ENCODE results near the gene THADA. TPM values are rescaled to one million over a fixed set of nuclear protein-coding genes. Genes with fewer than 3 reads are reported as not detected.
"Not testable (repeated sequence)": the region's sequence is repeated elsewhere in the genome, so short reads cannot be mapped to it uniquely, and the experiment has no call there.

THADA gene
- total and polyA plus RNA-seq, 2 donors (not counting 1 experiment from before 2014, with no cell fraction given), result 9.2 to 36.2 TPM

DNA sequence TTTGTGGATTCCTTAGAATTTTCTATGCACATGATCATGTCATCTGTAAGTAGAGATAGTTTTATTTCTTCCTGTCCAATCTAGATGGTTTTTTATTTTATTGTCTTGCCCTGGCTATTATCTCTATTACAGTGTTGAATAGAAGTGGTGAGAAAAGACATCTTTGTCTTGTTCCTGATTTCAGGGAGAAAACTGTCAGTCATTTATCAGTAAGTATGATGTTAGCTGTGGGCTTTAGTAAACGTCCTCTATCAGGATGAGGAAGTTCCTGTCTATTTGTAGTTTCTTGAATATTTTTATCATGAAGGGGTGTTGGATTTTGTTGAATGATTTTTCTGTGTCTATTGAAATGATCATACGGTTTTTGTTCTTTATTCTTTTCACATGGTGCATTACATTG is 46.5 kb upstream of the THADA start:
- H3K27me3 ChIP-seq (ENCODE audit: control insufficient read depth, insufficient read depth, low read length), result no peaks in the 10 kb centered on the region
- no peak overlapping the region for H2AFZ ChIP-seq (ENCODE audit: low read length)
- DNase-seq (ENCODE audit: low read depth in 2 of 2), result no peak

DNA sequence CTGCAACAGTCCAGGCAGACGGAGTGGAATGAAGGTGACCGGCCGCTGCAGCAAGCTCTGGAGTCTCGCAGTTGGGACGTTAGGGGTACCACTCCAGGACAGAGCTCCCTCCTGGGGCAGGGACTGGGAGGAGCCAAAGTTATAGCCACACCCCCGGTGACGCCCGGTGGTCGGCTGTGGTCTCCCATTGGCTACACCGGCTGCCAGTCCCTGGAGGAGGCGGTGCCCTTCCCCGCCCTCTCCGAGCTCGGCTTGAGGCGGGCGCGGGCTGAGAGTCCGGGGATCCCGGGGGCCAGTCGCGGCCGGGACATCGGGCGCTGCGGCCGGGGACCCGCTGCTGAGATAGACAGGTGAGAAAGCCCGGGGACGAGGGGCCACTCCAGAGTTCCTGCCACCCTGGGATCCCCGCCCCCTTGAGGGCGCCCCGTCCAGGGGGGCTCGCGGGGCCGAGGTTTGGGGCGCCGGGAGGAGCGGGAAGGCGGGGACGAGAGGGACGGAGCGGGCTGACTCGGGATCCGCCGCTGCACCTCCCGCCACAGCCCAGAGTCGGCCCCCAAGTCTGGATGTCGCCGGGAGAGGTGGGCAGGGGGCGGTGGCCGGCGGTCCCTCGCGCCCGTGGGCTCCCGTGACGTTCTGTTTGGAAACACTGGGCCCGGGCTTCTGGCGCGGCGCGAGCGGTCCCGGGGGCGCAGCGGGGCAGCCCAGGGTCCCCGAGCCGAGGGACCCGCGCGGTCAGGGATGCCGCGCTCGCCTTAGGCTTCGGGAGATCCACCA is 41.4 kb upstream of the THADA start, which contains the start of gene PLEKHH2:
TSS of gene PLEKHH2 (plus strand) at position 231 of the 774 bp plus-strand sequence. CDS start 7,414 bp downstream, outside the sequence.
- DNase-seq (ENCODE audit: low read depth in 2 of 2), result peak; percentile 83 to 89
- Histone ChIP-seq H3K27ac (ENCODE audit: insufficient read depth, low read length) (peak within 1 kb of the TSS; percentile 35), H3K4me2 (ENCODE audit: extremely low read depth, insufficient read depth, low read length) (peak within 1 kb of the TSS; percentile 73), H3K4me1 (ENCODE audit: control insufficient read depth, extremely low read depth, insufficient read depth, low read length) (peaks cover 2% of the 10 kb centered on the region), H3K9ac (ENCODE audit: insufficient read depth, low read length) (peak within 1 kb of the TSS; percentile 57), H3K9me3 (ENCODE audit: control insufficient read depth, insufficient read depth, low read depth, low read length) (no peaks in the 10 kb centered on the region), H2AFZ (ENCODE audit: low read length) (peak within 1 kb of the TSS; percentile 90), H4K20me1 (ENCODE audit: control insufficient read depth, extremely low read depth, insufficient read depth, low read length) (no peaks in the 10 kb centered on the region), H3K36me3 (ENCODE audit: control insufficient read depth, insufficient read depth, low read length) (no peaks in the 10 kb centered on the region), H3K79me2 (ENCODE audit: control insufficient read depth, insufficient read depth, low read length) (no peaks in the 10 kb centered on the region), H3K27me3 (ENCODE audit: control insufficient read depth, insufficient read depth, low read length) (no peaks in the 10 kb centered on the region), H3K4me3 (replicated peaks in 1 of 4; ENCODE audit: control extremely low read depth in 1 of 4, insufficient read depth in 1 of 4, low read depth in 3 of 4, low read length in 4 of 4) (peak within 1 kb of the TSS; percentile 43 to 93 (median 74))
- TF ChIP-seq EZH2 (IDR thresholded peaks at IDR 0.05; ENCODE audit: low read length, missing control alignments), result no peak
- TF ChIP-seq, protein P1, sequence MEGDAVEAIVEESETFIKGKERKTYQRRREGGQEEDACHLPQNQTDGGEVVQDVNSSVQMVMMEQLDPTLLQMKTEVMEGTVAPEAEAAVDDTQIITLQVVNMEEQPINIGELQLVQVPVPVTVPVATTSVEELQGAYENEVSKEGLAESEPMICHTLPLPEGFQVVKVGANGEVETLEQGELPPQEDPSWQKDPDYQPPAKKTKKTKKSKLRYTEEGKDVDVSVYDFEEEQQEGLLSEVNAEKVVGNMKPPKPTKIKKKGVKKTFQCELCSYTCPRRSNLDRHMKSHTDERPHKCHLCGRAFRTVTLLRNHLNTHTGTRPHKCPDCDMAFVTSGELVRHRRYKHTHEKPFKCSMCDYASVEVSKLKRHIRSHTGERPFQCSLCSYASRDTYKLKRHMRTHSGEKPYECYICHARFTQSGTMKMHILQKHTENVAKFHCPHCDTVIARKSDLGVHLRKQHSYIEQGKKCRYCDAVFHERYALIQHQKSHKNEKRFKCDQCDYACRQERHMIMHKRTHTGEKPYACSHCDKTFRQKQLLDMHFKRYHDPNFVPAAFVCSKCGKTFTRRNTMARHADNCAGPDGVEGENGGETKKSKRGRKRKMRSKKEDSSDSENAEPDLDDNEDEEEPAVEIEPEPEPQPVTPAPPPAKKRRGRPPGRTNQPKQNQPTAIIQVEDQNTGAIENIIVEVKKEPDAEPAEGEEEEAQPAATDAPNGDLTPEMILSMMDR (conservative IDR thresholded peaks at IDR 0.05 in 1 of 2, IDR thresholded peaks at IDR 0.05 in 1 of 2; ENCODE audit: low read depth in 1 of 2, low read length in 2 of 2), result no peak

More for the DNA sequence above, 46.5 kb upstream of the THADA start:
- H3K27ac ChIP-seq (ENCODE audit: insufficient read depth, low read length), result no peak overlapping the region
- H3K4me2 ChIP-seq (ENCODE audit: extremely low read depth, insufficient read depth, low read length), result no peak overlapping the region
- H3K9ac ChIP-seq (ENCODE audit: insufficient read depth, low read length), result no peak overlapping the region
- H4K20me1 ChIP-seq (ENCODE audit: control insufficient read depth, extremely low read depth, insufficient read depth, low read length), result no peaks in the 10 kb centered on the region
- no peak for TF ChIP-seq EZH2 (IDR thresholded peaks at IDR 0.05; ENCODE audit: low read length, missing control alignments)
- TF ChIP-seq, protein P1 (conservative IDR thresholded peaks at IDR 0.05 in 1 of 2, IDR thresholded peaks at IDR 0.05 in 1 of 2; ENCODE audit: low read depth in 1 of 2, low read length in 2 of 2), result no peak
- no peaks in the 10 kb centered on the region for H3K79me2 ChIP-seq (ENCODE audit: control insufficient read depth, insufficient read depth, low read length)
- no peaks in the 10 kb centered on the region for H3K4me1 ChIP-seq (ENCODE audit: control insufficient read depth, extremely low read depth, insufficient read depth, low read length)
- H3K9me3 ChIP-seq (ENCODE audit: control insufficient read depth, insufficient read depth, low read depth, low read length), result no peaks in the 10 kb centered on the region
- H3K4me3 ChIP-seq (replicated peaks in 1 of 4; ENCODE audit: control extremely low read depth in 1 of 4, insufficient read depth in 1 of 4, low read depth in 3 of 4, low read length in 4 of 4), result no peak overlapping the region
- no peaks in the 10 kb centered on the region for H3K36me3 ChIP-seq (ENCODE audit: control insufficient read depth, insufficient read depth, low read length)

DNA sequence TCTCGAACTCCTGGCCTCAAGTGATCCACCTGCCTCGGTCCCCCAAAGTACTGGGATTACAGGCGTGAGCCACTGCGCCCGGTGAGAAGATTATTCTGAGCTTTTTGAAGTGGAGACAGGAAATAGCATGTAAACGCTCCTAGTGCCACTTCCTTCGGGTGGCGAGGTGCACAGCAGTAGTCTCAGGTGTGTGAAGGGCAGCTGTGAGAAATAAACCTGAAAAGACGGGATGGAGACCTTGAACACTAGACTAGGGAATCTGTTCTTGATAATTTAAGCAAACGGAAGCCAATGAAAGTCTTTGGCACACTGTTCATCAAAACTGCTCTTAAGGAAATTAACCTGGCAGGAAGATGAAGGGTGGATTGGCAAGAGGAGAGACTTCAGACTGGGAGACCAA is 40.8 kb upstream of the THADA start:
- H3K36me3 ChIP-seq (ENCODE audit: control insufficient read depth, insufficient read depth, low read length), result no peaks in the 10 kb centered on the region
- no peak overlapping the region for H3K27ac ChIP-seq (ENCODE audit: insufficient read depth, low read length)
- no peaks in the 10 kb centered on the region for H3K9me3 ChIP-seq (ENCODE audit: control insufficient read depth, insufficient read depth, low read depth, low read length)
- no peaks in the 10 kb centered on the region for H4K20me1 ChIP-seq (ENCODE audit: control insufficient read depth, extremely low read depth, insufficient read depth, low read length)
- TF ChIP-seq, protein P1 (conservative IDR thresholded peaks at IDR 0.05 in 1 of 2, IDR thresholded peaks at IDR 0.05 in 1 of 2; ENCODE audit: low read depth in 1 of 2, low read length in 2 of 2), result no peak
- TF ChIP-seq EZH2 (IDR thresholded peaks at IDR 0.05; ENCODE audit: low read length, missing control alignments), result no peak
- H3K4me1 ChIP-seq (ENCODE audit: control insufficient read depth, extremely low read depth, insufficient read depth, low read length), result peaks cover 2% of the 10 kb centered on the region
- DNase-seq (ENCODE audit: low read depth in 2 of 2), result peak in 1 of 2 donors; percentile 10
- peak overlapping the region; percentile 43 to 77 (median 62) for H3K4me3 ChIP-seq (replicated peaks in 1 of 4; ENCODE audit: control extremely low read depth in 1 of 4, insufficient read depth in 1 of 4, low read depth in 3 of 4, low read length in 4 of 4)
- peak overlapping the region; percentile 90 for H2AFZ ChIP-seq (ENCODE audit: low read length)
- no peaks in the 10 kb centered on the region for H3K27me3 ChIP-seq (ENCODE audit: control insufficient read depth, insufficient read depth, low read length)
- H3K79me2 ChIP-seq (ENCODE audit: control insufficient read depth, insufficient read depth, low read length), result no peaks in the 10 kb centered on the region
- no peak overlapping the region for H3K9ac ChIP-seq (ENCODE audit: insufficient read depth, low read length)
- H3K4me2 ChIP-seq (ENCODE audit: extremely low read depth, insufficient read depth, low read length), result peak overlapping the region; percentile 36

DNA sequence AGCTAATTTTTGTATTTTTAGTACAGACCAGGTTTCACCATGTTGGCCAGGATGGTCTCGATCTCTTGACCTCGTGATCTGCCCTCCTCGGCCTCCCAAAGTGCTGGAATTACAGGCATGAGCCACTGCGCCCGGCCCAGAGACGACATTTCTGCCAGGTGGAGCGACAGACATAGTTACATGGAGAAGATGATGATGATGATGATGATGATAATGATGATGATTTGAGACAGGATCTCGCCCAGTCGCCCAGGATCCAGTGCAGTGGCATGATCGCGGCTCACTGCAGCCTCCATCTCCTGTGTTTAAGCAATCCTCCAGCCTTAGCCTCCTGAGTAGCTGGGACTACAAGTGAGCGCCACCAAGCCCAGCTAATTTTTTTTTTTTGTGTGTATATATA is 40.3 kb upstream of the THADA start:
- DNase-seq (ENCODE audit: low read depth in 2 of 2); H2AFZ ChIP-seq (ENCODE audit: low read length); H3K36me3 ChIP-seq (ENCODE audit: control insufficient read depth, insufficient read depth, low read length); H3K4me2 ChIP-seq (ENCODE audit: extremely low read depth, insufficient read depth, low read length); H4K20me1 ChIP-seq (ENCODE audit: control insufficient read depth, extremely low read depth, insufficient read depth, low read length); H3K4me3 ChIP-seq (replicated peaks in 1 of 4; ENCODE audit: control extremely low read depth in 1 of 4, insufficient read depth in 1 of 4, low read depth in 3 of 4, low read length in 4 of 4); H3K27me3 ChIP-seq (ENCODE audit: control insufficient read depth, insufficient read depth, low read length); H3K4me1 ChIP-seq (ENCODE audit: control insufficient read depth, extremely low read depth, insufficient read depth, low read length); H3K9ac ChIP-seq (ENCODE audit: insufficient read depth, low read length); H3K79me2 ChIP-seq (ENCODE audit: control insufficient read depth, insufficient read depth, low read length); H3K27ac ChIP-seq (ENCODE audit: insufficient read depth, low read length); H3K9me3 ChIP-seq (ENCODE audit: control insufficient read depth, insufficient read depth, low read depth, low read length): not testable (repeated sequence)
